ENCODE results near the gene ADCY4. TPM values are rescaled to one million over a fixed set of nuclear protein-coding genes. Genes with fewer than 3 reads are reported as not detected.

Gene ADCY4
- total RNA-seq, 2 donors from 2014 or later: 35.2 to 36.0 TPM

Other genes with a start within 250 kb of the ADCY4 start
- gene PCK2, start 240.8 kb downstream of the ADCY4 start, total RNA-seq: 10 to 100 TPM; 18.8 to 27.4 TPM
- 10 to 100 TPM; 32.2 to 37.1 TPM for gene DCAF11, start 220.3 kb downstream of the ADCY4 start, total RNA-seq
- gene NRL, start 220.1 kb downstream of the ADCY4 start, total RNA-seq: 1 to 10 TPM; 1.1 to 1.4 TPM
- gene FITM1, start 204.4 kb downstream of the ADCY4 start, total RNA-seq: under 1 TPM in 1 of 2 donors, not detected in 1; 0.38 TPM
- 100 to 1,000 TPM; 114 to 119 TPM for gene PSME1, start 198.9 kb downstream of the ADCY4 start, total RNA-seq
- gene EMC9, start 193.5 kb downstream of the ADCY4 start, total RNA-seq: 10 to 100 TPM; 10.9 to 14.2 TPM
- 10 to 100 TPM; 72.6 to 97.7 TPM for gene PSME2, start 188.5 kb downstream of the ADCY4 start, total RNA-seq
- 10 to 100 TPM; 34.9 to 53.7 TPM for gene RNF31, start 187.6 kb downstream of the ADCY4 start, total RNA-seq
- gene IRF9, start 173.8 kb downstream of the ADCY4 start, total RNA-seq: 10 to 100 TPM; 53.7 to 92.4 TPM
- gene REC8, start 163.0 kb downstream of the ADCY4 start, total RNA-seq: 1 to 10 TPM; 8.0 to 9.4 TPM
- gene IPO4, start 146.3 kb downstream of the ADCY4 start, total RNA-seq: 10 to 100 TPM; 24.9 to 30.6 TPM
- 10 to 100 TPM; 30.1 to 35.2 TPM for gene TM9SF1, start 139.6 kb downstream of the ADCY4 start, total RNA-seq
- gene TSSK4, start 129.4 kb downstream of the ADCY4 start, total RNA-seq: not detected
- gene CHMP4A, start 121.6 kb downstream of the ADCY4 start, total RNA-seq: 10 to 100 TPM; 41.8 to 42.7 TPM
- gene MDP1, start 119.0 kb downstream of the ADCY4 start, total RNA-seq: 10 to 100 TPM; 22.1 to 23.1 TPM
- gene NEDD8, start 102.7 kb downstream of the ADCY4 start, total RNA-seq: 100 to 1,000 TPM; 121 to 125 TPM
- gene GMPR2, start 102.1 kb downstream of the ADCY4 start, total RNA-seq: 10 to 100 TPM; 34.4 to 42.0 TPM
- 10 to 100 TPM; 77.8 to 85.1 TPM for gene TINF2, start 92.4 kb downstream of the ADCY4 start, total RNA-seq
- gene TGM1, start 71.9 kb downstream of the ADCY4 start, total RNA-seq: 1 to 10 TPM in 1 of 2 donors, under 1 TPM in 1; 0.14 to 1.7 TPM
- gene RABGGTA, start 63.5 kb downstream of the ADCY4 start, total RNA-seq: 10 to 100 TPM; 14.5 to 17.3 TPM
- gene DHRS1, start 35.3 kb downstream of the ADCY4 start, total RNA-seq: 10 to 100 TPM; 14.0 to 17.9 TPM
- gene NOP9, start 35.2 kb downstream of the ADCY4 start, total RNA-seq: 10 to 100 TPM; 19.2 to 20.9 TPM
- 10 to 100 TPM; 10.1 to 10.8 TPM for gene CIDEB, start 27.1 kb downstream of the ADCY4 start, total RNA-seq
- 1 to 10 TPM; 2.5 to 4.0 TPM for gene LTB4R2, start 24.9 kb downstream of the ADCY4 start, total RNA-seq
- gene LTB4R, start 23.6 kb downstream of the ADCY4 start, total RNA-seq: 1 to 10 TPM; 5.6 TPM
- 1 to 10 TPM; 8.5 to 9.2 TPM for gene RIPK3, start 4.9 kb upstream of the ADCY4 start, total RNA-seq
- gene NFATC4, start 33.1 kb upstream of the ADCY4 start, total RNA-seq: 10 to 100 TPM; 75.1 to 87.2 TPM
- 10 to 100 TPM; 13.1 to 15.1 TPM for gene NYNRIN, start 63.9 kb upstream of the ADCY4 start, total RNA-seq
- 1 to 10 TPM; 3.5 to 4.2 TPM for gene CBLN3, start 94.6 kb upstream of the ADCY4 start, total RNA-seq
- gene KHNYN, start 94.9 kb upstream of the ADCY4 start, total RNA-seq: 10 to 100 TPM; 41.4 to 41.8 TPM
- 10 to 100 TPM; 31.6 to 36.4 TPM for gene SDR39U1, start 107.7 kb upstream of the ADCY4 start, total RNA-seq
- gene CMA1, start 173.2 kb upstream of the ADCY4 start, total RNA-seq: 1 to 10 TPM in 1 of 2 donors, under 1 TPM in 1; 0.71 to 2.4 TPM
- gene CTSG, start 241.2 kb upstream of the ADCY4 start, total RNA-seq: 1 to 10 TPM; 3.1 to 6.9 TPM

Data from posterior vena cava (tissue), 2 donors.